ENCODE data around the gene SAE1. TPM values are rescaled to one million over a fixed set of nuclear protein-coding genes. Genes with fewer than 3 reads are reported as not detected.

Gene SAE1
- polyA plus RNA-seq, 3 donors = 28.3 to 54.2 (median 46.5) TPM

- Histone ChIP-seq H3K27me3 (ENCODE audit: control insufficient read depth in 2 of 2, insufficient read depth in 2 of 2, low read length in 2 of 2) (no peaks in the 10 kb centered on the region), H2AFZ (ENCODE audit: insufficient read depth, low read depth, low read length, poor library complexity, severe bottlenecking) (no peak overlapping the region), H3K9ac (ENCODE audit: insufficient read depth, low read length, poor library complexity, severe bottlenecking) (peak overlapping the region; percentile 100), H3K4me3 (replicated peaks in 1 of 3; ENCODE audit: low read depth in 2 of 3, low read length in 3 of 3) (peak overlapping the region in 2 of 3 experiments; percentile 94 to 97), H4K20me1 (ENCODE audit: insufficient read depth, low read length) (peaks cover 32% of the 10 kb centered on the region), H3K36me3 (replicated peaks in 1 of 2; ENCODE audit: control insufficient read depth in 1 of 2, insufficient read depth in 2 of 2, low read length in 2 of 2) (peaks cover 15 to 28% of the 10 kb centered on the region in 2 donors), H3K4me1 (ENCODE audit: control insufficient read depth in 1 of 2, insufficient read depth in 2 of 2, low read length in 2 of 2) (peaks cover 40 to 48% of the 10 kb centered on the region in 2 donors), H3K79me2 (ENCODE audit: insufficient read depth, low read length) (peaks cover 80% of the 10 kb centered on the region), H3K27ac (ENCODE audit: low read depth in 1 of 2, low read length in 2 of 2) (peak overlapping the region in 1 of 2 donors; percentile 97), H3K4me2 (replicated peaks; ENCODE audit: extremely low read depth, low read length, poor library complexity, severe bottlenecking) (peak overlapping the region; percentile 94), H3K9me3 (replicated peaks in 1 of 2; ENCODE audit: control insufficient read depth in 1 of 2, insufficient read depth in 1 of 2, low read length in 2 of 2) (no peaks in the 10 kb centered on the region)
- intact Hi-C loops (cut with micrococcal nuclease) = no loop called here
- H3K27ac Mint-ChIP-seq = peak overlapping the region; percentile 96 to 100 (median 100)
- WGBS (ENCODE audit: insufficient coverage) = no CpG with 5 or more reads among the region's 2 CpGs
- H3K4me1 Mint-ChIP-seq = peaks cover 57% of the 10 kb centered on the region
- peaks cover 0 to 2% (median 0%) of the 10 kb centered on the region in 7 donors for H3K9me3 Mint-ChIP-seq
- DNase-seq = no peak
- peaks cover 0 to 5% (median 0%) of the 10 kb centered on the region in 3 donors for H3K27me3 Mint-ChIP-seq (ENCODE audit: low read depth in 3 of 3)
- no peak for TF ChIP-seq CTCF (IDR thresholded peaks at IDR 0.05)
- H3K4me3 Mint-ChIP-seq = peak overlapping the region; percentile 99
- peaks cover 23 to 31% of the 10 kb centered on the region in 2 donors for H3K36me3 Mint-ChIP-seq
These were observed 21.5 kb upstream of the SAE1 start for GRCh38 chr19:47109177-47109540.

GRCh38 chr19:47109541-47110375 is 20.9 kb upstream of the SAE1 start:
- peaks cover 57% of the 10 kb centered on the region for H3K4me1 Mint-ChIP-seq
- H3K27ac ChIP-seq (ENCODE audit: low read depth in 1 of 2, low read length in 2 of 2) = peak overlapping the region; percentile 18 to 97
- H3K4me2 ChIP-seq (replicated peaks; ENCODE audit: extremely low read depth, low read length, poor library complexity, severe bottlenecking) = peak overlapping the region; percentile 94
- H3K36me3 ChIP-seq (replicated peaks in 1 of 2; ENCODE audit: control insufficient read depth in 1 of 2, insufficient read depth in 2 of 2, low read length in 2 of 2) = peaks cover 10 to 22% of the 10 kb centered on the region in 2 donors
- intact Hi-C loops (cut with micrococcal nuclease) = loop anchor here in 1 of 2 donors (5.0 kb wide), 1 partner anchor 322 kb away; the partner anchor contains the start of gene SLC1A5
- H3K9ac ChIP-seq (ENCODE audit: insufficient read depth, low read length, poor library complexity, severe bottlenecking) = peak overlapping the region; percentile 100
- peak overlapping the region; percentile 99 for H3K4me3 Mint-ChIP-seq
- peak overlapping the region; percentile 93 to 97 (median 94) for H3K4me3 ChIP-seq (replicated peaks in 1 of 3; ENCODE audit: low read depth in 2 of 3, low read length in 3 of 3)
- H3K9me3 ChIP-seq (replicated peaks in 1 of 2; ENCODE audit: control insufficient read depth in 1 of 2, insufficient read depth in 1 of 2, low read length in 2 of 2) = no peaks in the 10 kb centered on the region
- peaks cover 0 to 5% (median 0%) of the 10 kb centered on the region in 3 donors for H3K27me3 Mint-ChIP-seq (ENCODE audit: low read depth in 3 of 3)
- 2% methylated on average over 7 of the region's 15 CpGs for WGBS (ENCODE audit: insufficient coverage)
- peak overlapping the region; percentile 97 to 100 (median 100) for H3K27ac Mint-ChIP-seq
- peaks cover 42 to 49% of the 10 kb centered on the region in 2 donors for H3K4me1 ChIP-seq (ENCODE audit: control insufficient read depth in 1 of 2, insufficient read depth in 2 of 2, low read length in 2 of 2)
- no peaks in the 10 kb centered on the region for H3K27me3 ChIP-seq (ENCODE audit: control insufficient read depth in 2 of 2, insufficient read depth in 2 of 2, low read length in 2 of 2)
- peaks cover 20 to 26% of the 10 kb centered on the region in 2 donors for H3K36me3 Mint-ChIP-seq
- TF ChIP-seq CTCF (IDR thresholded peaks at IDR 0.05) = no peak
- DNase-seq = peak; percentile 34 to 50 (median 44)
- peaks cover 26% of the 10 kb centered on the region for H4K20me1 ChIP-seq (ENCODE audit: insufficient read depth, low read length)
- H3K9me3 Mint-ChIP-seq = peaks cover 0 to 2% (median 0%) of the 10 kb centered on the region in 7 donors
- H2AFZ ChIP-seq (ENCODE audit: insufficient read depth, low read depth, low read length, poor library complexity, severe bottlenecking) = no peak overlapping the region
- H3K79me2 ChIP-seq (ENCODE audit: insufficient read depth, low read length) = peaks cover 74% of the 10 kb centered on the region
